ENCODE results near the gene MROH8. TPM values are rescaled to one million over a fixed set of nuclear protein-coding genes. Genes with fewer than 3 reads are reported as not detected.

The MROH8 gene
- total and polyA plus RNA-seq, 2 of the 13 experiments (the other 11 are each of a cell fraction or from before 2014, with no cell fraction given), result 2.6 to 5.5 TPM

DNA sequence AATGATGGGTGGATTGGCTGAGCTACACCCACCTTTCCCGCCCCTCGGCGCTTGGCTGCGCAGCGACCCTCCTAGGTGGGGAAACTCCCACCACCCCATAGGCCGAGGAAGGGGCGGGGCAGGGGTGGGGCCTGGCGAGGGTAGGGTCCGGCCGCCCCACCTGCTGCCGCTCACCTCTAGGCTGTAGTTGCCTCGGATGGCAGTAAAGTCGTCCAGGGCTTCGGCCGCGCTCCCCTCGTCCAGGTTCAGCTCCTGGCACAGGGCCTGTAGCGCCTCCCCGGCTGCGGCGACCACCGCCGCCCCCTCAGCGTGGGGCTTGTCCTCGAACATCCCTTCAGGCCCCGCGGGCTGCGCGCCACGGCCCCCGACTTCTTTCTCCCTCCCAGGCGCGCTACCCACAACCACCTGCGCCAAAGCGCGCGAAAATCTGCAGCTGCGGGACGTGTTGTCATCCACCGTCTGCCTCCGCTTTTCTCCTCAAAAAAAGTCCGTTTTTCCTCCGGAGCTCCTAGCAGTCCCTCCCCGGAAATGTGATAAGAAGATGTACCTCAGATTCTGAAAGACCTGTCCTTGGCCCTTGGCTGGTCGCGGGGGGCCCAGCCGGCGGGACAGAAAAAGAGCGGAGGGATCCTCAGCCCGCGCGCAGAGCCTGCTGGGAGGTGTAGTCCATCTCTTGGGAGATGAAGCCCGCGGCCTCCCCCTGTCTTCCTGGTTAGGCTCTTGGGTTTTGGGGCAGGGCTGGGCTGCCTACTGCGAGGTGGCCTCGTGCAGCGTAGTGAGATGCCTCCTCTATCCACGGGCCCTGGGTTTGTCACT is 83.5 kb downstream of the MROH8 start, which contains the start of gene RBL1 (continued):
- TF ChIP-seq, protein P1, sequence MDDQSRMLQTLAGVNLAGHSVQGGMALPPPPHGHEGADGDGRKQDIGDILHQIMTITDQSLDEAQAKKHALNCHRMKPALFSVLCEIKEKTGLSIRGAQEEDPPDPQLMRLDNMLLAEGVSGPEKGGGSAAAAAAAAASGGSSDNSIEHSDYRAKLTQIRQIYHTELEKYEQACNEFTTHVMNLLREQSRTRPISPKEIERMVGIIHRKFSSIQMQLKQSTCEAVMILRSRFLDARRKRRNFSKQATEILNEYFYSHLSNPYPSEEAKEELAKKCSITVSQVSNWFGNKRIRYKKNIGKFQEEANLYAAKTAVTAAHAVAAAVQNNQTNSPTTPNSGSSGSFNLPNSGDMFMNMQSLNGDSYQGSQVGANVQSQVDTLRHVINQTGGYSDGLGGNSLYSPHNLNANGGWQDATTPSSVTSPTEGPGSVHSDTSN (CRISPR knock-in tag; IDR thresholded peaks at IDR 0.05; ENCODE audit: borderline replicate concordance), result peak; percentile 88
- TF ChIP-seq, protein P2, sequence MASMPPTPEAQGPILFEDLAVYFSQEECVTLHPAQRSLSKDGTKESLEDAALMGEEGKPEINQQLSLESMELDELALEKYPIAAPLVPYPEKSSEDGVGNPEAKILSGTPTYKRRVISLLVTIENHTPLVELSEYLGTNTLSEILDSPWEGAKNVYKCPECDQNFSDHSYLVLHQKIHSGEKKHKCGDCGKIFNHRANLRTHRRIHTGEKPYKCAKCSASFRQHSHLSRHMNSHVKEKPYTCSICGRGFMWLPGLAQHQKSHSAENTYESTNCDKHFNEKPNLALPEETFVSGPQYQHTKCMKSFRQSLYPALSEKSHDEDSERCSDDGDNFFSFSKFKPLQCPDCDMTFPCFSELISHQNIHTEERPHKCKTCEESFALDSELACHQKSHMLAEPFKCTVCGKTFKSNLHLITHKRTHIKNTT (CRISPR knock-in tag; IDR thresholded peaks at IDR 0.05), result peak; percentile 81; the same call in 1 of the 2 replicates
- TF ChIP-seq ZNF350 (CRISPR knock-in tag; IDR thresholded peaks at IDR 0.05; ENCODE audit: borderline replicate concordance, low read depth) (peak; percentile 99), HDAC6 (IDR thresholded peaks at IDR 0.05; ENCODE audit: low read depth, low read length) (no peak), TEAD2 (CRISPR knock-in tag; IDR thresholded peaks at IDR 0.05) (0 out of 2 replicates have a peak, but pooled peaks have one; percentile 45), KLF6 (CRISPR knock-in tag; IDR thresholded peaks at IDR 0.05) (peak; percentile 97), ZFP41 (CRISPR knock-in tag; IDR thresholded peaks at IDR 0.05; ENCODE audit: borderline replicate concordance) (peak; percentile 88), ZBTB14 (CRISPR knock-in tag; IDR thresholded peaks at IDR 0.05) (peak; percentile 80), SP140L (CRISPR knock-in tag; IDR thresholded peaks at IDR 0.05; ENCODE audit: borderline replicate concordance) (peak; percentile 97), LCORL (IDR thresholded peaks at IDR 0.05) (0 out of 2 replicates have a peak, but pooled peaks have one; percentile 1), LCORL (CRISPR knock-in tag; IDR thresholded peaks at IDR 0.05) (peak; percentile 92; the same call in 1 of the 2 replicates), JUND (CRISPR knock-in tag; IDR thresholded peaks at IDR 0.05) (0 out of 2 replicates have a peak, but pooled peaks have one; percentile 47), MZF1 (CRISPR knock-in tag; IDR thresholded peaks at IDR 0.05; ENCODE audit: borderline replicate concordance) (peak; percentile 93), ZBTB42 (CRISPR knock-in tag; IDR thresholded peaks at IDR 0.05) (peak; percentile 96), ZNF619 (CRISPR knock-in tag; IDR thresholded peaks at IDR 0.05) (peak; percentile 88; the same call in 1 of the 2 replicates), ELF3 (CRISPR knock-in tag; IDR thresholded peaks at IDR 0.05) (peak; percentile 54), PCBP1 (IDR thresholded peaks at IDR 0.05; ENCODE audit: borderline replicate concordance, low read depth, low read length) (peak; percentile 100), ZBTB38 (CRISPR knock-in tag; IDR thresholded peaks at IDR 0.05) (0 out of 2 replicates have a peak, but pooled peaks have one; percentile 67), NR2C2 (CRISPR knock-in tag; IDR thresholded peaks at IDR 0.05; ENCODE audit: borderline replicate concordance) (peak; percentile 91), KAT8 (CRISPR knock-in tag; IDR thresholded peaks at IDR 0.05) (peak; percentile 97), ZNF383 (CRISPR knock-in tag; IDR thresholded peaks at IDR 0.05; ENCODE audit: borderline replicate concordance) (peak; percentile 96; the same call in 1 of the 2 replicates), ZNF136 (CRISPR knock-in tag; IDR thresholded peaks at IDR 0.05; ENCODE audit: low read depth) (peak; percentile 93; the same call in 1 of the 2 replicates)
- TF ChIP-seq, protein P3, sequence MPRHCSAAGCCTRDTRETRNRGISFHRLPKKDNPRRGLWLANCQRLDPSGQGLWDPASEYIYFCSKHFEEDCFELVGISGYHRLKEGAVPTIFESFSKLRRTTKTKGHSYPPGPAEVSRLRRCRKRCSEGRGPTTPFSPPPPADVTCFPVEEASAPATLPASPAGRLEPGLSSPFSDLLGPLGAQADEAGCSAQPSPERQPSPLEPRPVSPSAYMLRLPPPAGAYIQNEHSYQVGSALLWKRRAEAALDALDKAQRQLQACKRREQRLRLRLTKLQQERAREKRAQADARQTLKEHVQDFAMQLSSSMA (CRISPR knock-in tag; IDR thresholded peaks at IDR 0.05), result no peak
- TF ChIP-seq, protein P4, sequence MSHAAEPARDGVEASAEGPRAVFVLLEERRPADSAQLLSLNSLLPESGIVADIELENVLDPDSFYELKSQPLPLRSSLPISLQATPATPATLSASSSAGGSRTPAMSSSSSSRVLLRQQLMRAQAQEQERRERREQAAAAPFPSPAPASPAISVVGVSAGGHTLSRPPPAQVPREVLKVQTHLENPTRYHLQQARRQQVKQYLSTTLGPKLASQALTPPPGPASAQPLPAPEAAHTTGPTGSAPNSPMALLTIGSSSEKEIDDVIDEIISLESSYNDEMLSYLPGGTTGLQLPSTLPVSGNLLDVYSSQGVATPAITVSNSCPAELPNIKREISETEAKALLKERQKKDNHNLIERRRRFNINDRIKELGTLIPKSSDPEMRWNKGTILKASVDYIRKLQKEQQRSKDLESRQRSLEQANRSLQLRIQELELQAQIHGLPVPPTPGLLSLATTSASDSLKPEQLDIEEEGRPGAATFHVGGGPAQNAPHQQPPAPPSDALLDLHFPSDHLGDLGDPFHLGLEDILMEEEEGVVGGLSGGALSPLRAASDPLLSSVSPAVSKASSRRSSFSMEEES (CRISPR knock-in tag; IDR thresholded peaks at IDR 0.05), result peak; percentile 76; the same call in 1 of the 2 replicates

Measured in HepG2 (cell line).